HG03159 (cell line): ENCODE data around the gene PPFIA3.
"Not testable (repeated sequence)": the region's sequence is repeated elsewhere in the genome, so short reads cannot be mapped to it uniquely, and the experiment has no call there.

Experiments used
- ATAC-seq: cut with Tn5 transposase; IDR thresholded peaks from one replicate; pipeline ENCODE4 v1.9.1; 2021; ENCODE audit warnings: mild to moderate bottlenecking, moderate library complexity; ENCODE audit not compliant: unreplicated experiment

PPFIA3 gene

DNA sequence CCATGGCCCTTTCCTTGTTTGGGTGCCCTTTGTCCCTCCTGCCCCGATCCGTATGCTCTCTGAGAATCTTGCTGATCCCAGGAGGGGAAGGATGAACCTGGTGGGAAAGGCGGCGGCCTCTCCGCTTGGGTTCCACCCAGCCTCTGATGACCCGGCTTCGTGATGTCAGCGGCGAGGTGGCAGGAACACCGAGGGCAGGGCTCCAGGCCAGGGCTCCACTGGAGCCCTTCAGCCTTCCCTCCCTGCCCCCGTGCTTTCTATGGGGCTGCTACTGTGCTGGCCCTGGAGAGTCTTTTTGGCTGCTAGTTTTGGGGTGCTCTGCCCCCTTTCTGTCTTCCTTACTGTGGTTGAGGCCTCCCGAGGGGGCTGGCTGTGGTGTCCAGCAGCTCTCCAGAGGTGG lies 17.0 kb upstream of the PPFIA3 start:
- ATAC-seq, result no peak

DNA sequence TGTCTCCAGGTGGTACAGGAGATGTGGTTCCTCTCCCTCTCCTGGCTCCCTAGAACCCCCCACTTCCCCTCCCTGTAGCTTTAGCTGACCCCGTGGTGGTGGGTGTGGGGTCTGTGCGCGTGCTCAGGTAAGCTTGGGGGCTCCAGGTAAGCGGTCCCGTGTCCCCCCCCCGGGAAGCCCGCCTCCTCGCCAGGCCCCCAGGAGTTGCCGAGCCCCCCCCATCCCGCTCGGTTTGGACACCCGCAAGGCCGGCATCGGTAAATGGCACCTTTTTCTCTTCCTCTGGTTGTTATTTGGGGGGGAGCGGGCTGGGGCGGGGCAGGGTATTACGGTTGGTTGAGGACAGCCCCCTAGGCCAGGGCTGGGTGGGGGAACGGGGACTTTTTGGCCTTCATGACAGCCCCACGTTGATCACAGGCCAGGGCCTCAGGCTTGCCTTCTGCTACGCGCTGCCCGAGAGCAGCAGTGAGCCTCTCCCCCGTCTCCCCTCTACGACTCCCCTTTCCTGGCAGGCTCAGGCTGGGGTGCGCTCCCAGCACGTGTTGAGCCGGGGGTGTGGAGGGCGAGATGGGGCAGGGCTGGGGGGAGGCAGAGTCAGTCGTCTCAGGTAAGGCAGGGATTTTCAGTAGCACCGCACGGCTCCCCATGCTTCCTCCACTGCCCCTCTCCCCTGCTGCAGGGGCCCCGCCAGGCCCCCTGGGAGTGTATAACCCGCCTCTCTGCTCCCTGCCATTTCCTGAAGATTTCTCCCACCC lies 15.8 kb upstream of the PPFIA3 start:
- no peak for ATAC-seq

DNA sequence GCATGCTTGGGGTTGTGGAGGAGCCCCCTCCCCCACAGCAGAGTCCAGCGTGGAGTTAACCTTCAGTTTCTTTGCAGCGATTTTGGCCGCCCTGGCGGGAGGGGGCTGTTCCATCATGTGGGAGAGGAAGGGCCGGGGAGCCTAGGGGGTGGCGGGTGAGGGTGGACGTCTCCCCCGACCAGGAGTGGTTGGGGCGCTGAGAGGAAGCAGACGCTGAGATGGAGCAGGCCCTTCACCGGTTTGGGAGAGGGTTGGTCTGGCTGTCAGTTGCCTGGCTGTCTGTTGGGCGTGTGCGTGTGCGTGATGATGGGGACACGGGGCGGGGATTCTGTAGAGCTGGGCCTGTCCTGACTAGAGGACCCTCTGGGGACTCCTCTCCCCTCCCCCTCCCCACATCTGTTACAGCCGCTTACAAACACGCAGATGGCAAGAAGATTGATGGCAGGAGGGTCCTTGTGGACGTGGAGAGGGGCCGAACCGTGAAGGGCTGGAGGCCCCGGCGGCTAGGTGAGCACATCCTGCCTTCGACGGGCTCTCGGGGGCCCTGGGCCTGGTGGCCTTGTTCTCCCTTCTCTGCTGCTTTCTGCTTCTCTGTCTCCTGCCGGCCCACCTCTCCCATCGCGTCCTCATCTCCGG lies 15.0 kb upstream of the PPFIA3 start:
- no peak for ATAC-seq

DNA sequence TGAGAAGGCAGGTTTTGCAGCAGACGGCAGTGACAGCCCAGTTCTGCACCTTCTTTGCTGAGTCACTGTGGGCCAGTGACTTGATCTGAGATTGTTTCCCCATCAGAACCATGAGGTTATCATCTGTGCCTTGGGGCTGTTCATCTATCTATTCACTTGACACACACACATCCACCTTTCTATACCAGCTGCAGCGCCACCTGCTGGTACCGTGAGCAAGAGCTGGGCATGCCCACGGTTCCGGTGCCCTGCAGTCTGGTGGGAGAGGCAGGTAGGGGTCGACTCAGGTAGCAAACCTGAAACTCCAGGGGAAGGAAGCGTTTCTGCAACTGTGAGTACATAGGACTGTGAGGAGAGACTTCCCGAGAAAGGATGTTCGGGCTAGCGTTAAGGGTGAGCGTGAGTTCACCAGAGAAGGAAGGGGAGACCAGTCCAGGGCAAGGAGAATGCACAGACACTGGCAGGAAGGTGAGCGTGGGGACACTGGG lies 12.7 kb upstream of the PPFIA3 start:
- ATAC-seq, result no peak

DNA sequence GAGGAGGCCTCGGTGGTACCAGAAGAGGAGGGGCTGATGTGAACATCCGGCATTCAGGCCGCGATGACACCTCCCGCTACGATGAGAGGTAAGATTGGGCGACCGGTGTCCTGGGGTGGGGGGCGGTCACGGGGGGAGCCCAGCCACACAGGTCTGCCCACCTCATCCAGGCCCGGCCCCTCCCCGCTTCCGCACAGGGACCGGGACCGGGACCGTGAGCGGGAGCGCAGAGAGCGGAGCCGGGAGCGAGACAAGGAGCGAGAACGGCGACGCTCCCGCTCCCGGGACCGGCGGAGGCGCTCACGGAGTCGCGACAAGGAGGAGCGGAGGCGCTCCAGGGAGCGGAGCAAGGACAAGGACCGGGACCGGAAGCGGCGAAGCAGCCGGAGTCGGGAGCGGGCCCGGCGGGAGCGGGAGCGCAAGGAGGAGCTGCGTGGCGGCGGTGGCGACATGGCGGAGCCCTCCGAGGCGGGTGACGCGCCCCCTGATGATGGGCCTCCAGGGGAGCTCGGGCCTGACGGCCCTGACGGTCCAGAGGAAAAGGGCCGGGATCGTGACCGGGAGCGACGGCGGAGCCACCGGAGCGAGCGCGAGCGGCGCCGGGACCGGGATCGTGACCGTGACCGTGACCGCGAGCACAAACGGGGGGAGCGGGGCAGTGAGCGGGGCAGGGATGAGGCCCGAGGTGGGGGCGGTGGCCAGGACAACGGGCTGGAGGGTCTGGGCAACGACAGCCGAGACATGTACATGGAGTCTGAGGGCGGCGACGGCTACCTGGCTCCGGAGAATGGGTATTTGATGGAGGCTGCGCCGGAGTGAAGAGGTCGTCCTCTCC lies 11.5 kb upstream of the PPFIA3 start:
- no peak for ATAC-seq

DNA sequence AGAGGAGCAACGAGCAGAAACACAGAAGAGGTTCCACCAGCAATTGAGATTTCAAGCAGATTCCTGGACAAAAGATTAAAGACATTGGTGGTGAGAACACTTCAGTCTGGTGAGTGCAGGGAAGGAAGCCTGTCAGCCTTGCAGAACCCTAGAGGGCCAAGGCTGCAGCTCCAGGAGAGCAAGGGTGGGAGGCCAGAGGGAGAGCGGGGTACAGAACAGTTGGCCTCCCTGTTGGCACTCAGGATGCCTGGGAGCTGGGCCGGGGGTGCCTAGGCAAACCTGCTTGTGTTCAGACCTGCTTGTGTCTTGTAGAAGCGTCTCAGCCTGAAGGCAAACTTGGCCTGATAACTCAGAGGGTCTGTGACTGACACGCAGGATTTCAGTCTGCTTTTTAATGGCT lies 10.3 kb upstream of the PPFIA3 start:
- no peak for ATAC-seq

DNA sequence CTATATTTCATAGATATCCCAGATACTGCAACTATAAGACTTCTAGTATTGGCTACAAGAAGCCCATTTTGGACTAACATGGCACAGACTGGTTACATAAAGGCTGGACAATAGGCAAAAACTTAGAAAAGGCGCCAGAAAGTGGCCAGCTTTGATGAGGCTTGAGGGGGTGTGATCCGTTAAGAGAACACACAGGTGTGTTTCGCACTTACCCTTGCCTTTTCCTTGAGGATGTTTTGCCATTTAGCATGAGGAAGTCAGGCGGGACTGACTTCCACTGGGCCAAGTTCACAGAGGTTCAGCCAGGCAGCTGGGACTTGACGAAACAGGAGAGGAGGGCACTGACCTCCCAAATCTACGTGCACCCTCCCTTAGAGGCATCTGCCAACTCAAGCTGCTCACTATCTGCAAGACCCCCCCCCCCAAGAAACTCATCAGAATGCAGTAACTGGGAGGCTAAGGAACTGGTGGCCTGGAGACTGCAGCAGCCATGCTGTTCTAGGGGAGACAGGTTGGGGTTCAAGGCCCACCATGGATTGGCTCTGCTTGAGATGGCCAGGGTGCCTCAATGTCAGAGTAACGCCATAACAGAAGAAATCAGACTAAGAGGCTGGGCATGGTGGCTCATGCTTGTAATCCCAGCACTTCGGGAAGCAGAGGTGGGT lies 9.6 kb upstream of the PPFIA3 start:
- ATAC-seq, result no peak

DNA sequence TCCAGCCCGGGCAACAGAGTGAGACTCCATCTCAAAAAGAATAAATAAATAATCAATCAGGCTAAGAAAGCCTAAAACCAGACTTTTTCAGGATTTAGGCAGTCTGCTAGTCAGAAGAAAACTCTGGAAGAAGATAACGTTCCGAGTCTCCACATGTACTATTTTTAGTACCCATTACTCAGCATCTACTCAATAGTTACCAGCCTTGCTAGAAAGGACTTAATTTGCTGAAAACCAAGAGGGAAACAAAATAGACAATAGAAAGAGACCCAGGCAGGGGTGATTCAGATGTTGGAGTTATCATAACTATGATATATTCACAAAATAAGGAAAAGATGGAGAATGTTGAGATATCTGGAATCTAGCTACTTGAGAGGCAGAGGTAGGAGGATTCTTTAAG lies 8.8 kb upstream of the PPFIA3 start:
- no peak for ATAC-seq

DNA sequence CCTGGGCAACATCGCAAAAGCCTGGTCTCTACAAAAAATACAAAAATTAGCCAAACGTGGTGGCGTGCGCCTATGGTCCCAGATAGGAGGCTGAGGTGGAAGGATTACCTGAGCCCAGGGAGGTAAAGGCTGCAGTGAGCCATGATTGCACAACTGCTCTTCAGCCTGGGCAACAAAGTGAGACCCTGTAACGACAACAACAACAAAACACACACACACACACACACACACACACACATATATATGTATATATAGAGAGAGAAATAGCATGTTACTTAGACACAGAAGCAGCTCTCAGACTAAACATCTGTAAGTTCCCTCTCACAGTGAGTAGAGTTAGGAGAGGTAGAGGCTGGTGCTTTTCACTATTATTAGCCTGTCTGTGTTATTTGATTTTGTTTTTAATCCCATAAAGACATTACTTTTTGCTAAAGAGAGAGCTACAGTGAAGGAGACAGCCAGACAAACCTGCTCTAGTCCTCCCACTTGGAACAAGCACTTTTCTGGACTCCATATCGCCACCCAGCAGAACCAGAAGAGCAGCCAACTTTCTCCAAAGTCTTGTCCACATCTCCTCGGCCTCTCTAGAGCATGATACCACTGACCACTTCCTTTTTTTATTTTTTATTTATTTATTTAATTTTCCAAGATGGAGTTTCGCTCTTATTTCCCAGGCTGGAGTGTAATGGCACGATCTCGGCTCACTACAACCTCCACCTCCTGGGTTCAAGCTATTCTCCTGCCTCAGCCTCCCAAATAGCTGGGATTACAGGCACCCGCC lies 7.9 kb upstream of the PPFIA3 start:
- ATAC-seq, result no peak

DNA sequence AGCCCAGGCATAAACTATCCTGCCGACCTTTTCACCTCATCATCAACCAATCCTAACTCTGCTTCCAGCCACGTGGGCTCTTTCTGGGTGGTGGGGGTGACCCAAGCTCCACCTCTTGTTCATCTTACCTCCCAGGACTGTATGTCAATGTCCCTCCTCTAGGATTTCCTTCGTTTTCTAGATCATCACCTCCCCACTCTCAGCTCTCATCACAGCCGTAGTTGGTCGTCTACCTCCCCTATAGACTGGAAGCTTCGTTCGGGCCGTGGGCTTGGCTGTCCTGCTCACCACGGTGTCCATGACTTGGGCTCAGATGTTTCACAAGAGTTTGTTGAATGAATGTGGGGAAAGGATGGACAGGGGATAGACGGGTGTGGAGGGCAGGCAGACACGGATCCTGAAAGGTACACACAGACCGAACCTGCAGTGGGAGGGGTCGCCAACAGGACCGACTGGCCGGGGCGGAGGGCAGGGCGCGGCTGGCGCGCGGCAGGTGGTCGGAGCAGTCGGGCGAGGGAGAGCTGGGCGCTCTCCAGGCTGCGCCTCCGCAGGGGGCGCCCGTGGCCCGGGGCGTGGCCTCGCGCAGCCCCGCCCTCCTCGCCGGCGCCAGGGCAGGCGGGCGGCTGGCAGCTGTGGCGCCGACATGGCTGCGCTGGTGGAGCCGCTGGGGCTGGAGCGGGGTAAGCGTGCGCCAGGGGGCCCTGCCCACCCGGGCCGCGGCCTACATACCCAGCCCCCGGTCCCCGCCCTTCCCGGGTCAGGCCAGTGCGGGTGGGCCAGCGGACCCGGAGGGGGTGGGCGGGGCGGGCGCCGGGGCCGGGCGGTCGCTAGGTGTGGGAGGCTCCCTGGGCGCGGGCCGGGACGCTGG lies 5.3 kb upstream of the PPFIA3 start, which contains the start of gene LIN7B:
Gene LIN7B (plus strand): TSS at position 609 of the 868 bp plus-strand sequence. CDS start 35 bp downstream, at position 644.
- peak; percentile 51 for ATAC-seq

DNA sequence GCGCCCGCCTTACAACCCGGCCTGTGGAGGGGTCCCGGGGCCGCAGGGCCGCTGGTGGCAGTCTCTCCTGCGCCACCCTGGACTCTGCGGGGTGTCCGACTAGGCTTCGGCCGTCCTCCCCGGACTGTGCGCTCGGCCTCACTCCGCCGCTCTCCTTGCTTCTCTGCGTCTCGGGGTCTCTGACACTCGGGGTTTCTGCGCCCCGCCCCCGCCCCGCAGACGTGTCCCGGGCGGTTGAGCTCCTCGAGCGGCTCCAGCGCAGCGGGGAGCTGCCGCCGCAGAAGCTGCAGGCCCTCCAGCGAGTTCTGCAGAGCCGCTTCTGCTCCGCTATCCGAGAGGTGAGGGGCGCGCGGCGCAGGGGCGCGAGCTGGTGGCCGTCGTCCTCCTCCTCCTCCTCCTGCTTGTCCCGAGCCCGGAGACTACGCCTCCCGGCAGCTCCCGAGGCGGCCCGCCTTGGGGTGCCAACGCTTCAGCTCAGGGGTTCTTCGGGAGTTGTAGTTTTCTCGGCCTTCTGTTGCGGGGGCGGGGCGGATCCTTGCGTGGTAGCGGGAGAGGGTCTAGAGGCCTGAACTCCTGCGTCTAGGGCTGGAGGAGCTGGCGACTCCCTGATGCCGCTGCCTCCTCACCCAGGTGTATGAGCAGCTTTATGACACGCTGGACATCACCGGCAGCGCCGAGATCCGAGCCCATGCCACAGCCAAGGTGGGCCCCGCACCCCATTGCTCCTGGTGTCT lies 4.5 kb upstream of the PPFIA3 start:
- no peak for ATAC-seq

DNA sequence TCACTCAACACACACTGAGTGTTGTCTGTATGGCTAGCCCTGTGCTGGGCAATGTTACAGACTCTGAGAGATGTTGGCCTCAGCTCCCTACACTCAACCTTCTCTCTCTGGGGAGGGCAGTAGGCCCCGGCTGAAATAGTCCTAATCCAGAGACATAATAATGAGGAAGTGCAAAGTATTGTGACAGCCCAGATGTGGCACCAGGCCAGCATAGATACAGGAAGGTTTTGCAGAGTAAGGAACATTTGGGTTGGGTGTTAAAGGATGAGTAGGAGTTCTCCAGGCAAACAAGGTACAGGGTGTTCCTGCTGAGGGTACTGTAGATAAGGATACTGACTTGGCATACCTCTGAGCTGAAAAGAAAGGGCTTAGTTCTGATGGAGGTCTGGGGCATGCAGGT lies 2.8 kb upstream of the PPFIA3 start:
- no peak for ATAC-seq

DNA sequence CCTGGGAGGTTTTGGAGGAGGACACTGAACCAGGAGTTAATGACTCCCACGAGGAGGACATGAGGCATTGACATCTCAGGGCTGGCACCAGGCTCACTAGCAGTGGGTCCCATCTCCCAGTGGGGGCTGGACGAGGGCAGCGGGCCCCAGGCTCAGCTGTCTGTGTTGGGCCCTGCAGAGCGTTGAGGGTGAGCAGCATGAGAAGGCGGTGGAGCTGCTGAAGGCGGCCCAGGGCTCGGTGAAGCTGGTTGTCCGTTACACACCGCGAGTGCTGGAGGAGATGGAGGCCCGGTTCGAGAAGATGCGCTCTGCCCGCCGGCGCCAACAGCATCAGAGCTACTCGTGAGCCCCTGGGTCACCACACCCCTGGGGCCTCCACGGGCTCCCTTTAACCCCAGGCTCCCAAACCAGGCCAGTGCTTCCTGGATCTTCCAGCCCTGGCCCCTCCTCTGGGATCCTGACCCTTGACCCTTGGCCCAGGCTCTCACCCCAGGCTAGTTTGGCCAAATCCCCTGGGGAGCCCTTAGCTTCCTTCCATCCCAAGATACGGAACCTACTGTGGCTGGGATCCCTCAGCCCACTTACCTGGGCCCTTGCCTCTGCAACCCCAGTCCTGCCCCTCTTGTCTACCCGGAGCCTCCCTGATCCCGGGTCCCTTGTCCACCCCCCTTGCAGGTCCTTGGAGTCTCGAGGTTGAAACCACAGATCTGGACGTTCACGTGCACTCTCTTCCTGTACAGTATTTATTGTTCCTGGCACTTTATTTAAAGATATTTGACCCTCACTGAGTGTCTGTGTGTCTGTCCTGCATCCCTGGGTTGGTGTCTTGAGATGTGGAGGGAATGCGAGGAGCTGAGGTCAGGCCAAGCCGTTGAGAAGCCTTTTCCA lies 1.4 kb upstream of the PPFIA3 start:
- no peak for ATAC-seq

DNA sequence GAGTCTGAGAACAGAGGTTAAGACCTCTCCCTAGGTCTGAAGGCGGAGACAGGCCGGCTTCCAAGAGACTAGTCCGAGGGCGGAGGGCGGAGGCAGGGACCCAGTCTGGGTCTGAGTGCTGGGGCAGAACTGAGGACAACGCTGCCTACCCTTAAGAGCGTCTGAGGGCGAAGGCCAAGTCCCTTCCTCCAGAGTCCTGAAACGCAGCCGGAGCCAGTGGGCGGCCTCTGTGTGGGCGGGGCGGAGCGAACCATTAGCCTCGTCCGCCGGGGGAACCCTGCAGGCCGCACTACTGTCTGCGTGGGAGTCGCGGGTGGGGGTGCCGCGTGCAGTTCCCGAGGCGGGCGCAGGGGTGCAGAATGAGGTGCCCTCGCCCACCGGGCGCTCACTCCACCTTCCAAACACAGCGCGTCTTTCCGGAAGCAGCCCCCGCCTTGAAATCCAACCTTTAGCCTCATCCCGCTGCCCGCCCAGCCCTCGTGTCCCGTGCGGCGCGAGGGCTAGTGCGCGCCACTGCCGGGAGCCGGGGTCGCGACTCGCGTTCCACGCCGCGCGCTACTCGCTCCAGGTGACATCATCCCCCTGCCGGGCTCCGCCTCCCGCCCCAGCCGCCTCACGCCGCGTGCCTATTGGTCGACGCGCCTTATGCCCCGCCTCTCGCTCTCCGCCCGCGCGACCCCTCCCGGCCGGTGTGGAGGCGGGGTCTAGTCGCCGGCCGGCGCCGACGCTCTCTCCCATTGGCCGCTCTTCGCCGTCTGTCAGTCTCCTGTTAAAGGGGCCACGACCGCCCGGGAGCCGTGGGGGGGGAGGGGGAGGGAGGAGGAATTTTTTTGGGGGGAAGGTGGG lies 556 bp upstream of the PPFIA3 start, which contains the start of gene C19orf73:
Gene C19orf73 (minus strand): TSS at position 579 of the 846 bp plus-strand sequence. CDS start 121 bp downstream, at position 458.
- ATAC-seq, result peak; percentile 78

DNA sequence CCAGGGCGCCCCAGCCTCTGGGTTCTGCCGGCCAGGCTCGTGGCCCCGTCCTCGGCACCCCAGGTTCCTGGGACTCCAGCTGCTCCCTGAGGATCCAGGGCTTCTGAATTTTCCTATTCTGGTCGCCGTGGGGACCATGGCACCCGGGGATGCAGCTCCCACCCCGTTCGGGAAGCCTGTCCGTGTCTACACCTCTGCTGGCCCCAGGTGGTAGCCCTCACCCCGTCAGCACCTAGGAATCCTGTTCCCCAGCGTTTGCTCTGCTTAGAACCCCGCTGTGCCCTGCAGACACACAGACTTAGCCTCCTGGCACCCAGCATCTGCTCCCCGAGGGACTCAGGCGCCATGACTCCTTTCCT lies 960 bp downstream of the PPFIA3 start:
- no peak for ATAC-seq

DNA sequence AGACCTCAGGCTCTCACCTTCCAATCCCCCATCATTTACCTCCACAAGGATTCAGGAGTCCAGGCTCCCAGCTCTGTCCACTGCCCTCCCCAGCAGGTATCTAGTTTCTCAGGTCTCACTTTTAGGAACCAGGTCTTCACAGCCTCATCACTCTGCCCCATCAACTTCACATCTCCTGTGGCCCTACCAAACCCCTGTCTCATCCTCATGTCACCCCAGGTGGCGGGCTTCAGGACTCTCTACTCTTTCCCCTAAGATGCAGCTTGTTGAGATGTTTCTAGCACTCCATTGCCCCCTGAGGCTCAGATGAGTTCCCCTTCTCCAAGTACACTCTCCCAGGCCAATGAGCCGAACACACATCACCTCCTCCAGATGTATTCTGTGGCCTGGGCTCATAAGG lies 1.5 kb downstream of the PPFIA3 start:
- no peak for ATAC-seq

DNA sequence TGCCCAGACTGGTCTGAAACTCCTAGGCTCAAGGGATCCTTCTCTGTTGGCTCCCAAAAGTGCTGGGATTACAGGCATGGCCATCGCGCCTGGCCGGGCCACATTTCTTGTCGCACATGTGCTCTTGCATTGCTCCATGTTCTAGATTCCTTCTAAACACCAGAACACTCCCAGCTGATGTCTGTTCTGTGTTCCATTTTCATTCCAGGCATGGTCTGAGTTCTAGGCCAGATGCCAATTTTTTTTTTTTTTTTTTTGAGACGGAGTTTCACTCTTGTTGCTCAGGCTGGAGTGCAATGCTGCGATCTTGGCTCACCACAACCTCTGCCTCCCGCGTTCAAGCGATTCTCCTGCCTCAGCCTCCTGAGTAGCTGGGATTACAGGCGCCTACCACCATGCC lies 2.5 kb downstream of the PPFIA3 start:
- ATAC-seq, result not testable (repeated sequence)
